CD8-positive, alpha-beta memory T cell (primary cell): ENCODE measurements around the gene CSRP3. TPM values are rescaled to one million over a fixed set of nuclear protein-coding genes. Genes with fewer than 3 reads are reported as not detected.
A peak's percentile ranks its signal among the peaks of the same experiment; 100 is the strongest.

ENCODE experiments used
- CTCF ChIA-PET: fragments of 350-600 bp; sonication (Branson Sonifier 250); formaldehyde crosslinking; loops from one replicate; lab custom pipeline; 2021; ENCODE audit warnings: antibody characterized with exemption; lab: Charles Lee
- POLR2A ChIA-PET: fragments of 350-600 bp; sonication (Branson Sonifier 250); formaldehyde crosslinking; loops from one replicate; lab custom pipeline; 2021; ENCODE audit warnings: antibody characterized with exemption; lab: Charles Lee
- DNase-seq, 5 donors: peaks; one replicate each; pipeline versions ENCODE4 v3.0.0 to v3.0.0-alpha.2; 2020 to 2022; ENCODE audit warnings: mixed read lengths in 1 of 5
- H3K27ac ChIP-seq: one replicate; pipeline ENCODE4 v1.7.0; 2013; ENCODE audit warnings: low read depth, mild to moderate bottlenecking, low read length, moderate library complexity
- H3K27me3 ChIP-seq: 2 replicates; pipeline ENCODE4 v1.7.0; 2013; ENCODE audit warnings: low read length, mild to moderate bottlenecking; ENCODE audit not compliant: insufficient read depth, poor library complexity, severe bottlenecking
- H3K36me3 ChIP-seq: 2 replicates; pipeline ENCODE4 v1.7.0; 2013; ENCODE audit warnings: mild to moderate bottlenecking, low read length, moderate library complexity; ENCODE audit not compliant: insufficient read depth
- H3K4me1 ChIP-seq: 2 replicates; pipeline ENCODE4 v1.7.0; 2013; ENCODE audit warnings: mild to moderate bottlenecking, low read length, moderate library complexity; ENCODE audit not compliant: insufficient read depth
- H3K4me3 ChIP-seq: 2 replicates; pipeline ENCODE4 v1.7.0; 2013; ENCODE audit warnings: mild to moderate bottlenecking, low read length
- H3K9me3 ChIP-seq: 2 replicates; pipeline ENCODE4 v1.7.0; 2013; ENCODE audit warnings: mild to moderate bottlenecking, low read length
- H3K27ac Mint-ChIP-seq, 8 donors: one replicate each; pipeline ENCODE4 v1.8.0; 2020 to 2021; ENCODE audit warnings: mixed read lengths in 8 of 8, mild to moderate bottlenecking in 6 of 8, inconsistent platforms in 3 of 8, moderate library complexity in 3 of 8
- H3K27me3 Mint-ChIP-seq, 2 donors: one replicate each; pipeline ENCODE4 v1.8.0; 2020 to 2021; ENCODE audit warnings: mixed read lengths in 2 of 2, mild to moderate bottlenecking in 1 of 2, moderate library complexity in 1 of 2
- H3K36me3 Mint-ChIP-seq, 3 donors: one replicate each; pipeline ENCODE4 v1.8.0; 2020 to 2021; ENCODE audit warnings: mixed read lengths in 3 of 3, inconsistent platforms in 1 of 3, mild to moderate bottlenecking in 1 of 3
- H3K4me1 Mint-ChIP-seq, 3 donors: one replicate each; pipeline ENCODE4 v1.8.0; 2020 to 2021; ENCODE audit warnings: mixed read lengths in 3 of 3, inconsistent platforms in 1 of 3, mild to moderate bottlenecking in 1 of 3
- H3K4me3 Mint-ChIP-seq, 7 donors: one replicate each; pipeline ENCODE4 v1.8.0; 2020 to 2021; ENCODE audit warnings: mixed read lengths in 7 of 7, mild to moderate bottlenecking in 6 of 7, moderate library complexity in 4 of 7, inconsistent platforms in 2 of 7
- H3K9me3 Mint-ChIP-seq, 5 donors: one replicate each; pipeline ENCODE4 v1.8.0; 2020 to 2022; ENCODE audit warnings: mixed read lengths in 5 of 5, mild to moderate bottlenecking in 3 of 5, moderate library complexity in 2 of 5, inconsistent platforms in 1 of 5
- polyA plus RNA-seq: library from polyadenylated mRNA; unstranded; fragments of 300-500 nt; fragmentation: Illumina TruSeq; gene quantifications from one replicate; pipeline ENCODE4 v1.2.3, GENCODE V29; 2021
- total RNA-seq, 2 experiments: library from RNA; stranded (reverse); gene quantifications; one replicate each; pipeline ENCODE4 v1.2.3, GENCODE V29; 2021

The CSRP3 gene
- total and polyA plus RNA-seq, 3 experiments from 2014 or later = not detected

- POLR2A ChIA-PET = no interaction called here
- H3K27me3 Mint-ChIP-seq = peaks cover 39 to 62% of the 10 kb centered on the region in 2 donors
- H3K27ac Mint-ChIP-seq = peak overlapping the region in 2 of 8 donors; percentile 27 to 72
- H3K4me1 Mint-ChIP-seq = peaks cover 12 to 29% (median 28%) of the 10 kb centered on the region in 3 donors
- Histone ChIP-seq H3K4me3 (peak overlapping the region; percentile 43), H3K36me3 (no peaks in the 10 kb centered on the region), H3K27me3 (peaks cover 29% of the 10 kb centered on the region), H3K4me1 (peaks cover 9% of the 10 kb centered on the region), H3K9me3 (no peaks in the 10 kb centered on the region), H3K27ac (no peak overlapping the region)
- no peaks in the 10 kb centered on the region for H3K9me3 Mint-ChIP-seq
- CTCF ChIA-PET = no interaction called here
- H3K4me3 Mint-ChIP-seq = peak overlapping the region; percentile 76 to 89 (median 85)
- peaks cover 0 to 2% (median 0%) of the 10 kb centered on the region in 3 donors for H3K36me3 Mint-ChIP-seq
- DNase-seq = peak in 1 of 5 donors; percentile 5
Measured at GRCh38 chr11:19242179-19242932, 40.6 kb upstream of the CSRP3 start.

DNA sequence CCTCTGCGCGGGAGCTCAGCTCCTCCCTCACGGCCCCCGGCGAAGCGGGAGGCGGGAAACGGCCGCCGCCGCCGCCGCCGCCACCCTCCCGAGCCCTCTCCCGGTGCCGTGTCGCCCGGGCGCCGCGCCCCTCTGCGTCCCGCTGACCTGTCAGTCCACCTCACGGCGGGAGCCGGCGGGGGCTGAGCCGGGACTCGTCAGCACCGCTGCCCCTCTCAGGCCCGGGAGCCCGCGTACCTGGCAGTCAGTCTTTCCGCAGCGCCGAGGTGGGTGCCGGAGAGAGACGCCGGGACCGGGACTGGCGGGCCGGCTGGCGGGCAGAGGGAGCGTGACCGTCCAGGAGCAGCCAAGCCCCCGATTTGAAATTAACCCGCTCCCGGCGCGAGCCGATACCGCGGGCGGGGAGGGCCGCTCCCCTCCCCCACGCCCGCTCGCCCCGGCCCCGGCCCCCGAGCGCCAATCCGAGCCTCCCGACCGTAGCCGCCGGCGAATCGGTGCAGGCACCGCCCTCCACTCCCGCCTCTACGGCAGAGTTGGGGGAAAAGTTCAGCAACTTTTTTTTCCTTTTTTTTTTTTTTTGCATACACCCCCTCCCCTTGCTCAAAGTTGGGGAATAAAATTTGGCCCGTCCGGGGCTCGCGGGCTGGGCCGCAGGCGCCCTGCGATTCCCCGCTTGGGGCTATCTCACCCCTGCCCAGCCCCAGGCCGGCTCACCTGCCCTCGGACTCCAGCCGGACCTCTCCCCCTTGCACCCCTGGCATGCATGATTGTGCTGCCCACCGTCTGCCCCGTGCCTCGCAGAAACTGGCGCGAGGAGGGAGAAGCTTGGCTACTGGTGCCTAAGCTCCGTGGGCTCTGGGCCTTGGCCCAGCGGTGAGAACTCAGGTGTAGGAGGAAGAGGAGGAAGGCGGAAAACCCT, 39.7 kb upstream of the CSRP3 start:
- Histone ChIP-seq H3K27ac (no peak overlapping the region), H3K9me3 (no peaks in the 10 kb centered on the region), H3K36me3 (no peaks in the 10 kb centered on the region), H3K27me3 (peaks cover 29% of the 10 kb centered on the region), H3K4me1 (peaks cover 9% of the 10 kb centered on the region), H3K4me3 (peak overlapping the region; percentile 43)
- Mint-ChIP-seq H3K4me3 (peak overlapping the region; percentile 76 to 90 (median 85)), H3K4me1 (peaks cover 12 to 29% (median 28%) of the 10 kb centered on the region in 3 donors), H3K27ac (peak overlapping the region in 2 of 8 donors; percentile 27 to 72), H3K27me3 (peaks cover 34 to 54% of the 10 kb centered on the region in 2 donors), H3K36me3 (peaks cover 0 to 2% (median 0%) of the 10 kb centered on the region in 3 donors), H3K9me3 (no peaks in the 10 kb centered on the region)
- ChIA-PET POLR2A (no interaction called here), CTCF (no interaction called here)
- peak in 2 of 5 donors; percentile 4 to 50 for DNase-seq

DNA sequence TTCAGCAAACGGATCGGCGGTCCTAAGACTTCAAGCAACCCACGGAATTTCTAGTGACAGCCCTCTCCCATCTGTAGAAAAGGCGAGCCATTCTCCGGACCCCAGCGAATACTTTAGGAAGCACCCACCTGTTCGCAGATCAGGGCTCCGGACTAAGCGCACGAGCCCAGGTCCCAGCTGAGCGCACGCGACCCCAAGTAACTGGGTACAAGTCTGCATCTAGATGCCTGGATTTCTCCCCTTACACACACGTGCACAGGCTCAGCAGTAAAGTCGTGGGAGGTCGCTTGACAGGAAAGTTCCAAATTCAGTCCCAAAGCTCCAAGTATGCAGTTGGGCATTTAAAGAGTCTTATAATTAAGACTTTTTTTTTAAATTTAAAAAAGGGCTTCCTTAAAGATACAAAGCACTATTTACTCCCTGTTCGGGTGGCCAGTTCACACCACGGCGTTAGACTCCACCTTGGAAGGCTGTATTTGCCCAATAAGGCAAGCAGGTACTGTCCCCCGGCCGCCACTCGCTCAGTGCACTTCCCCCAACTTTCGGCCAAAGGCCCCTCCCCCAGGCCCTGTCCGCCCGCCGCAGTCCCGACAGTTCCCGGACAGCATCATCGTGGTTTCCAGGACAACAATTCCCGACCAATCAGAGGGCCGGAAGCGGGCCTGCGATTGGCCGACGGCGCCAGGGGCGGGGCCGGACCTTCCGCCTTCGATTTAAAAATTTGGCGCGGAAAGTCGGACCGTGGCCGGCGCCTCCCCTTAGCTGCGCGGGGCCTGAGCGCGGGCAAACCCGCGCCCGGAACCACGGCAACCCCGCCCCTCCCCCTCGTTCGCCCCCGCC, 38.9 kb upstream of the CSRP3 start, which contains the start of gene E2F8:
TSS of gene E2F8 (minus strand) at position 526 of the 840 bp plus-strand sequence. CDS start 824 bp downstream, outside the sequence.
- Histone ChIP-seq H3K4me1 (peaks cover 9% of the 10 kb centered on the region), H3K9me3 (no peaks in the 10 kb centered on the region), H3K27me3 (peaks cover 29% of the 10 kb centered on the region), H3K36me3 (no peaks in the 10 kb centered on the region), H3K27ac (peak within 1 kb of the TSS; percentile 5), H3K4me3 (peak within 1 kb of the TSS; percentile 74)
- Mint-ChIP-seq H3K36me3 (peaks cover 0 to 2% (median 0%) of the 10 kb centered on the region in 3 donors), H3K27ac (peak within 1 kb of the TSS in 6 of 8 donors; percentile 4 to 93 (median 66)), H3K9me3 (no peaks in the 10 kb centered on the region), H3K4me1 (peaks cover 12 to 29% (median 28%) of the 10 kb centered on the region in 3 donors), H3K4me3 (peak within 1 kb of the TSS; percentile 88 to 96 (median 90)), H3K27me3 (peaks cover 29 to 46% of the 10 kb centered on the region in 2 donors)
- peak; percentile 62 to 81 (median 73) for DNase-seq
- POLR2A ChIA-PET = no interaction called here
- CTCF ChIA-PET = no interaction called here

- Histone ChIP-seq H3K27me3 (peaks cover 29% of the 10 kb centered on the region), H3K4me3 (no peak overlapping the region), H3K27ac (peak overlapping the region; percentile 30), H3K9me3 (no peaks in the 10 kb centered on the region), H3K36me3 (no peaks in the 10 kb centered on the region), H3K4me1 (peaks cover 9% of the 10 kb centered on the region)
- CTCF ChIA-PET = interaction anchor here (1.2 kb wide), 1 partner anchor 21 kb away, joined by 3 read pairs; no protein-coding TSS in a partner anchor
- POLR2A ChIA-PET = interaction anchor here (0.6 kb wide), 1 partner anchor 1887 kb away, joined by 3 read pairs; the partner anchor contains the start of gene NCR3LG1
- H3K4me1 Mint-ChIP-seq = peaks cover 12 to 33% (median 28%) of the 10 kb centered on the region in 3 donors
- H3K36me3 Mint-ChIP-seq = peaks cover 0 to 2% (median 0%) of the 10 kb centered on the region in 3 donors
- H3K27me3 Mint-ChIP-seq = peaks cover 26 to 38% of the 10 kb centered on the region in 2 donors
- DNase-seq = no peak
- peak overlapping the region; percentile 7 to 53 (median 45) for H3K4me3 Mint-ChIP-seq
- no peak overlapping the region for H3K27ac Mint-ChIP-seq
- no peaks in the 10 kb centered on the region for H3K9me3 Mint-ChIP-seq
Measured at GRCh38 chr11:19239039-19239438, 37.3 kb upstream of the CSRP3 start.

DNA sequence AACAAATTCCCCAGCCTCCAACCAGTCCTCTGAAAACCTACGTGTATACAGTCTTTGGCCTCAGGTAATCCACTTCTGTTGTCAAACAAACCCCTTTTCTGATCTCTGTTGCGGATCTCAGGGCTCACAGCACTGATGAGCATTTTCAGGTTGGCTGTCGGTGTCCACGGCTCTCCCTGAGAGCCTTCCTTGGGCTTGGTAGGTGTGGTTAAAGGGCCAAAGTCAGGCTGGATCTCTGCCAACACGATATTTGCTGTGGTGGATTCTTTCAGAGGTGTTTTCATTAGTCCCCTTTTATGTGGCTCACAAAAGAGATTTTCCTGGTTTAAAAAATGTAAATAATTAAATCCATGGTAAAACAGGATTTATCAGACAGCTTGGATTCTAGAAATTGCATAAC, 36.0 kb upstream of the CSRP3 start:
- H3K4me1 ChIP-seq = peaks cover 9% of the 10 kb centered on the region

GRCh38 chr11:19237381-19237780, 35.6 kb upstream of the CSRP3 start:
- H3K27me3 Mint-ChIP-seq = peaks cover 11 to 23% of the 10 kb centered on the region in 2 donors
- Histone ChIP-seq H3K4me1 (peaks cover 8% of the 10 kb centered on the region), H3K27me3 (peaks cover 15% of the 10 kb centered on the region), H3K9me3 (no peaks in the 10 kb centered on the region), H3K27ac (no peak overlapping the region), H3K4me3 (no peak overlapping the region), H3K36me3 (no peaks in the 10 kb centered on the region)
- H3K4me3 Mint-ChIP-seq = no peak overlapping the region
- DNase-seq = no peak
- no peak overlapping the region for H3K27ac Mint-ChIP-seq
- H3K9me3 Mint-ChIP-seq = no peaks in the 10 kb centered on the region
- ChIA-PET POLR2A (no interaction called here), CTCF (no interaction called here)
- H3K36me3 Mint-ChIP-seq = peaks cover 0 to 2% (median 0%) of the 10 kb centered on the region in 3 donors
- peaks cover 12 to 31% (median 24%) of the 10 kb centered on the region in 3 donors for H3K4me1 Mint-ChIP-seq

More for the DNA sequence above, 36.0 kb upstream of the CSRP3 start:
- CTCF ChIA-PET = no interaction called here
- Mint-ChIP-seq H3K36me3 (peaks cover 0 to 2% (median 0%) of the 10 kb centered on the region in 3 donors), H3K27ac (no peak overlapping the region), H3K9me3 (no peaks in the 10 kb centered on the region), H3K27me3 (peaks cover 14 to 27% of the 10 kb centered on the region in 2 donors), H3K4me3 (no peak overlapping the region), H3K4me1 (peaks cover 12 to 33% (median 28%) of the 10 kb centered on the region in 3 donors)
- POLR2A ChIA-PET = no interaction called here
- H3K36me3 ChIP-seq = no peaks in the 10 kb centered on the region
- DNase-seq = no peak
- H3K9me3 ChIP-seq = no peaks in the 10 kb centered on the region
- no peak overlapping the region for H3K27ac ChIP-seq
- peaks cover 19% of the 10 kb centered on the region for H3K27me3 ChIP-seq
- H3K4me3 ChIP-seq = no peak overlapping the region

DNA sequence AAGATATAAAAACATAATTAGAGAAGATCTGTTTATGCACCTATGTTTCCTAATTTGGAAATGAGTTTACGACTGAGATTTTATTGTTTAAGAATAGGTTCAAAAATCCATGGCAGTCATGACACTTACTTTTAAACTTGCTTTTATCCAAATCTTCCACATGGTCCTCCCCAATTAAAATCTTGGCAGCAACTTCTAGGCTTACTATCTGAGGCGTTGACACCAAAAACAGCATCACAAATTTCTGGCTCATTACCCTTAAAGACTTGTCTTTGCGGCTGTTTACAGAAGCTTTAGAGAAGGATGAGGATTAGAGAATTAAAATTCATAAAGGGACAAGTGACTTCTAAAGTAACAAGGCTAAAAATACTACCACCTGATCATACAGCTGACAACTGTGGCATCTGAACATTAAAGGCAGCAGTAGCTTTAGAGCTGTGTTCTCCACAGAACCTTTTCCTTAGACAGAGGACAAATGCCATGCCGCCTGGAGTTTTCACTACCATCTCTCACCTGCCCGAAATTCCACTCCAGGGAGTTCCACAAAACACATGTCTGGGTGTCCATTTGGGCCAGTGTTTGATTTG, 32.5 kb upstream of the CSRP3 start:
- no peaks in the 10 kb centered on the region for H3K9me3 ChIP-seq
- CTCF ChIA-PET = interaction anchor here (1.1 kb wide), 1 partner anchor 19 kb away, joined by 3 read pairs; no protein-coding TSS in a partner anchor
- Mint-ChIP-seq H3K27me3 (peaks cover 0 to 8% of the 10 kb centered on the region in 2 donors), H3K4me1 (peaks cover 1 to 30% (median 17%) of the 10 kb centered on the region in 3 donors), H3K27ac (no peak overlapping the region), H3K9me3 (no peaks in the 10 kb centered on the region), H3K36me3 (no peaks in the 10 kb centered on the region), H3K4me3 (no peak overlapping the region)
- H3K27ac ChIP-seq = no peak overlapping the region
- POLR2A ChIA-PET = no interaction called here
- no peak overlapping the region for H3K4me3 ChIP-seq
- DNase-seq = no peak
- no peaks in the 10 kb centered on the region for H3K4me1 ChIP-seq
- H3K36me3 ChIP-seq = no peaks in the 10 kb centered on the region
- H3K27me3 ChIP-seq = no peaks in the 10 kb centered on the region
